B cell (primary cell): ENCODE results near the gene SCN1B. TPM values are rescaled to one million over a fixed set of nuclear protein-coding genes. Genes with fewer than 3 reads are reported as not detected.

Experiments used
- ATAC-seq: fragments of 200-7000 bp; cut with Tn5 transposase; one replicate; pipeline ENCODE4 v1.10.0; 2021; ENCODE audit warnings: low read depth, mild to moderate bottlenecking, moderate number of reproducible peaks, moderate library complexity
- CTCF ChIA-PET: fragments of 350-600 bp; sonication (Branson Sonifier 250); formaldehyde crosslinking; loops from one replicate; lab custom pipeline; 2021; ENCODE audit warnings: antibody characterized with exemption, inconsistent platforms; lab: Charles Lee
- POLR2A ChIA-PET: fragments of 350-600 bp; sonication (Branson Sonifier 250); formaldehyde crosslinking; loops from one replicate; lab custom pipeline; 2021; ENCODE audit warnings: antibody characterized with exemption; lab: Charles Lee
- DNase-seq: peaks from one replicate; pipeline ENCODE4 v3.0.0; 2013
- H2AFZ ChIP-seq: 2 replicates; pipeline ENCODE4 v1.6.1; 2012; ENCODE audit warnings: mild to moderate bottlenecking, low read depth, low read length; ENCODE audit not compliant: insufficient read depth, poor library complexity, severe bottlenecking
- H3K27ac ChIP-seq, 2 donors: 1 replicate in 1 of 2; 2 replicates in 1 of 2; pipeline ENCODE4 v1.5.1; 2012 to 2013; ENCODE audit warnings: low read length in 2 of 2, mild to moderate bottlenecking in 2 of 2, moderate library complexity in 1 of 2
- H3K27me3 ChIP-seq, 4 experiments: fragments of 200-600 bp in 1 of 4; sonication (generic) in 1 of 4; replicated peaks in 1 of 4; 1 replicate in 2 of 4; 2 replicates in 2 of 4; pipeline versions ENCODE4 v1.6.1 to v1.7.0; 2013 to 2016; ENCODE audit warnings: low read length in 3 of 4, mild to moderate bottlenecking in 2 of 4, mixed read lengths in 1 of 4, moderate library complexity in 1 of 4; ENCODE audit not compliant: insufficient read depth in 4 of 4, control insufficient read depth in 3 of 4; ENCODE audit errors: control extremely low read depth in 1 of 4
- H3K36me3 ChIP-seq, 2 experiments: replicated peaks in 1 of 2; 1 replicate in 1 of 2; 2 replicates in 1 of 2; pipeline versions ENCODE4 v1.6.1 to v1.7.1; 2013; ENCODE audit warnings: low read length in 1 of 2; ENCODE audit not compliant: insufficient read depth in 2 of 2, control insufficient read depth in 1 of 2; ENCODE audit errors: control extremely low read depth in 1 of 2, extremely low read depth in 1 of 2
- H3K4me1 ChIP-seq, 2 donors: fragments of 200-600 bp in 1 of 2; sonication (generic) in 1 of 2; 1 replicate in 1 of 2; 2 replicates in 1 of 2; pipeline versions ENCODE4 v1.5.1 to v1.6.1; 2013 to 2017; ENCODE audit warnings: low read length in 2 of 2; ENCODE audit not compliant: control insufficient read depth in 2 of 2, insufficient read depth in 2 of 2
- H3K4me2 ChIP-seq: replicated peaks from 2 replicates; pipeline ENCODE3; 2012; ENCODE audit warnings: mild to moderate bottlenecking, low read depth, low read length; ENCODE audit not compliant: poor library complexity, severe bottlenecking
- H3K4me3 ChIP-seq, 5 experiments: fragments of 200-600 bp in 1 of 5; sonication (generic) in 1 of 5; 1 replicate in 3 of 5; 2 replicates in 2 of 5; pipeline versions ENCODE4 v1.5.1 to v1.7.0; 2011 to 2016; ENCODE audit warnings: low read length in 4 of 5, mild to moderate bottlenecking in 4 of 5, low read depth in 2 of 5, control low read depth in 1 of 5, moderate library complexity in 1 of 5; ENCODE audit not compliant: insufficient read depth in 1 of 5; ENCODE audit errors: control extremely low read depth in 1 of 5, extremely low read depth in 1 of 5
- H3K79me2 ChIP-seq: fragments of 200-600 bp; sonication (generic); one replicate; pipeline ENCODE4 v1.6.0; 2016; ENCODE audit warnings: low read length; ENCODE audit not compliant: control insufficient read depth, insufficient read depth
- H3K9ac ChIP-seq: fragments of 200-600 bp; sonication (generic); 2 replicates; pipeline ENCODE4 v1.6.1; 2017; ENCODE audit warnings: mild to moderate bottlenecking, low read length, moderate library complexity
- H3K9me3 ChIP-seq, 3 donors: one replicate each; pipeline versions ENCODE4 v1.6.1 to v1.7.1; 2013; ENCODE audit warnings: low read length in 2 of 3; ENCODE audit not compliant: control insufficient read depth in 2 of 3, insufficient read depth in 1 of 3; ENCODE audit errors: control extremely low read depth in 1 of 3
- H4K20me1 ChIP-seq: 2 replicates; pipeline ENCODE4 v1.6.0; 2012; ENCODE audit warnings: mild to moderate bottlenecking, low read length; ENCODE audit not compliant: insufficient read depth, control insufficient read depth, poor library complexity, severe bottlenecking
- H3K27ac Mint-ChIP-seq: one replicate; pipeline ENCODE4 v1.8.0; 2021; ENCODE audit warnings: mixed read lengths
- H3K27me3 Mint-ChIP-seq: one replicate; pipeline ENCODE4 v1.8.0; 2021; ENCODE audit warnings: mixed read lengths
- H3K4me1 Mint-ChIP-seq: one replicate; pipeline ENCODE4 v1.8.0; 2021; ENCODE audit warnings: mixed read lengths
- H3K4me3 Mint-ChIP-seq: one replicate; pipeline ENCODE4 v1.8.0; 2021; ENCODE audit warnings: mixed read lengths
- H3K9me3 Mint-ChIP-seq: one replicate; pipeline ENCODE4 v1.8.0; 2022; ENCODE audit warnings: mixed read lengths; ENCODE audit not compliant: insufficient read depth
- EZH2 ChIP-seq: IDR thresholded peaks from 2 replicates; pipeline ENCODE4 v1.6.1; 2012; ENCODE audit warnings: borderline replicate concordance, low read depth, mild to moderate bottlenecking, moderate library complexity, low read length; ENCODE audit not compliant: insufficient read depth, poor library complexity, severe bottlenecking
- WGBS: methylation state at CpG from one replicate; pipeline ENCODE4 v1.1.5; 2013; ENCODE audit warnings: missing lambda C conversion rate; ENCODE audit not compliant: insufficient coverage; 5-methylcytosine and 5-hydroxymethylcytosine counted together
- intact Hi-C: fragments of 100-400 bp; cut with micrococcal nuclease; formaldehyde crosslinking; loops from one replicate; pipeline ENCODE4 v1.10.0; 2022
- polyA plus RNA-seq: library from polyadenylated mRNA; depleted of rRNA; stranded (reverse); fragments of >200 nt; gene quantifications from 2 replicates; pipeline ENCODE4 v1.2.3, GENCODE V29; 2012
- total RNA-seq, 2 donors: library from RNA; stranded (reverse); fragments of 120-200 nt in 1 of 2; gene quantifications; 1 replicate in 1 of 2; 2 replicates in 1 of 2; pipeline versions ENCODE4 v1.2.3 to v1.2.4, GENCODE V29; 2013 to 2022
- TF ChIP-seq, protein P1 (sequence below): fragments of 200-600 bp; IDR thresholded peaks from one replicate; pipeline ENCODE4 v1.8.0; 2022; ENCODE audit warnings: antibody characterized with exemption, mild to moderate bottlenecking

Gene SCN1B
- total and polyA plus RNA-seq, 2 donors (not counting 1 experiment from before 2014, with no cell fraction given) = 0.52 to 0.72 TPM

GRCh38 chr19:35073941-35074340, 43.7 kb downstream of the SCN1B start:
- Histone ChIP-seq H4K20me1 (no peaks in the 10 kb centered on the region), H3K36me3 (no peaks in the 10 kb centered on the region), H2AFZ (peak overlapping the region; percentile 38), H3K27me3 (no peaks in the 10 kb centered on the region), H3K9ac (no peak overlapping the region), H3K4me1 (peaks cover 32 to 44% of the 10 kb centered on the region in 2 donors), H3K4me2 (no peak overlapping the region), H3K27ac (no peak overlapping the region), H3K79me2 (no peaks in the 10 kb centered on the region), H3K4me3 (no peak overlapping the region), H3K9me3 (peaks cover 0 to 8% (median 7%) of the 10 kb centered on the region in 3 donors)
- Mint-ChIP-seq H3K27ac (peak overlapping the region; percentile 41), H3K4me3 (no peak overlapping the region), H3K9me3 (no peaks in the 10 kb centered on the region), H3K27me3 (peaks cover 5% of the 10 kb centered on the region), H3K4me1 (peaks cover 38% of the 10 kb centered on the region)
- intact Hi-C loops = no loop called here
- POLR2A ChIA-PET = no interaction called here
- CTCF ChIA-PET = no interaction called here
- 82% methylated on average over 3 of the region's 8 CpGs for WGBS
- no peak for DNase-seq
- no peak for ATAC-seq
- TF ChIP-seq EZH2 = no peak
- TF ChIP-seq, protein P1, sequence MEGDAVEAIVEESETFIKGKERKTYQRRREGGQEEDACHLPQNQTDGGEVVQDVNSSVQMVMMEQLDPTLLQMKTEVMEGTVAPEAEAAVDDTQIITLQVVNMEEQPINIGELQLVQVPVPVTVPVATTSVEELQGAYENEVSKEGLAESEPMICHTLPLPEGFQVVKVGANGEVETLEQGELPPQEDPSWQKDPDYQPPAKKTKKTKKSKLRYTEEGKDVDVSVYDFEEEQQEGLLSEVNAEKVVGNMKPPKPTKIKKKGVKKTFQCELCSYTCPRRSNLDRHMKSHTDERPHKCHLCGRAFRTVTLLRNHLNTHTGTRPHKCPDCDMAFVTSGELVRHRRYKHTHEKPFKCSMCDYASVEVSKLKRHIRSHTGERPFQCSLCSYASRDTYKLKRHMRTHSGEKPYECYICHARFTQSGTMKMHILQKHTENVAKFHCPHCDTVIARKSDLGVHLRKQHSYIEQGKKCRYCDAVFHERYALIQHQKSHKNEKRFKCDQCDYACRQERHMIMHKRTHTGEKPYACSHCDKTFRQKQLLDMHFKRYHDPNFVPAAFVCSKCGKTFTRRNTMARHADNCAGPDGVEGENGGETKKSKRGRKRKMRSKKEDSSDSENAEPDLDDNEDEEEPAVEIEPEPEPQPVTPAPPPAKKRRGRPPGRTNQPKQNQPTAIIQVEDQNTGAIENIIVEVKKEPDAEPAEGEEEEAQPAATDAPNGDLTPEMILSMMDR = no peak

- Histone ChIP-seq H2AFZ (peak overlapping the region; percentile 38), H3K79me2 (no peaks in the 10 kb centered on the region), H3K4me2 (peak overlapping the region; percentile 39), H3K9ac (no peak overlapping the region), H3K4me3 (no peak overlapping the region), H3K27ac (no peak overlapping the region), H3K4me1 (peaks cover 28 to 37% of the 10 kb centered on the region in 2 donors), H3K27me3 (no peaks in the 10 kb centered on the region), H3K36me3 (no peaks in the 10 kb centered on the region), H3K9me3 (peaks cover 0 to 8% (median 7%) of the 10 kb centered on the region in 3 donors), H4K20me1 (no peaks in the 10 kb centered on the region)
- peaks cover 37% of the 10 kb centered on the region for H3K4me1 Mint-ChIP-seq
- ATAC-seq (peak; percentile 47), DNase-seq (no peak)
- intact Hi-C loops = no loop called here
- CTCF ChIA-PET = interaction anchor here (0.7 kb wide), 1 partner anchor 16 kb away, joined by 3 read pairs; no protein-coding TSS in a partner anchor
- no peaks in the 10 kb centered on the region for H3K9me3 Mint-ChIP-seq
- TF ChIP-seq EZH2 = no peak
- TF ChIP-seq, protein P1 = no peak
- WGBS = 41% methylated on average over 21 of the region's 21 CpGs
- H3K27ac Mint-ChIP-seq = peak overlapping the region; percentile 32
- H3K27me3 Mint-ChIP-seq = peaks cover 5% of the 10 kb centered on the region
- H3K4me3 Mint-ChIP-seq = no peak overlapping the region
- POLR2A ChIA-PET = no interaction called here
These were observed 44.3 kb downstream of the SCN1B start for GRCh38 chr19:35074426-35075201.
